GM23248 (cell line): Measurements from ENCODE around the gene KEAP1.

ENCODE experiments used
- EZH2 ChIP-seq: fragments of 200-600 bp; sonication (generic); IDR thresholded peaks from 2 replicates; pipeline ENCODE4 v1.6.1; 2018; ENCODE audit warnings: antibody characterized with exemption, mild to moderate bottlenecking; ENCODE audit not compliant: insufficient read depth, poor library complexity, severe bottlenecking
- EZH2phosphoT487 ChIP-seq: fragments of 200-600 bp; sonication (generic); IDR thresholded peaks from 2 replicates; pipeline ENCODE4 v1.6.1; 2018; ENCODE audit warnings: antibody characterized with exemption, moderate library complexity, mild to moderate bottlenecking, low read depth; ENCODE audit not compliant: insufficient read depth

DNA sequence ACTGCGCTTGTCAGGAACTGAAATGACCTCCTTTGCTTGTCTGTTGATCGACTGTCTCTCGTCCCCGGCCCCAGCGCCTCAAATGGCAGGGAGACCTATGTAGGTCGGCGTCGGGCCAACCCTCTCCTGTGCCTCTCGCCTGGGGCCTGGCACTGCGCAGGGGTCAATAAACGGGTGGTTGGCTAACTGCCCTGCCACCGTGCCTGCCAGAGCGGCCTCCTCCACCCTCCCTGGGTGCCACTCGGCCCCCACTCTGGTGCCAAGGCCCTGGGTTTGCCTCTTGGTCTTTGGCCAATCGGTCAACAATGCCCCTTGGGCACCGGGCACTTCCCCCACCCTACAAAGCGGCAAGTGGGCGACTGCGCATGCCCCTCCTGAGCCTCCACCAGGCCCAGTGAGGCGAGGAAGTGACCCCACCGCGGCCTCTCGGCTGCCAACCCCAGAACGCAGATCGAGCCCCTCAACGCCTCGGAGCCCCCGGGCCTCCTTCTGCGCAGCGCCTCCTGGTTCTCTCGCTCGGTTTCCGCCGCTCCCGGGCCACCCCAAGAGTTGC is 1.1 kb downstream of the KEAP1 start:
- TF ChIP-seq EZH2phosphoT487 (no peak), EZH2 (no peak)
